BE2C (cell line): ENCODE data around the gene PSMD3.

Experiments
- DNase-seq: peaks from one replicate; pipeline ENCODE4 v3.0.0-alpha.2; 2020
- H3K27me3 ChIP-seq: fragments of 250-450 bp; sonication (Bioruptor Pico); 2 replicates; pipeline ENCODE4 v1.5.1; 2020; ENCODE audit warnings: mild to moderate bottlenecking
- H3K36me3 ChIP-seq: fragments of 250-450 bp; sonication (Bioruptor Pico); 2 replicates; pipeline ENCODE4 v1.5.1; 2020; ENCODE audit warnings: mild to moderate bottlenecking
- H3K4me1 ChIP-seq: fragments of 250-450 bp; sonication (Bioruptor Pico); 2 replicates; pipeline ENCODE4 v1.5.1; 2020
- H3K4me3 ChIP-seq: 2 replicates; pipeline ENCODE4 v1.5.1; 2011; ENCODE audit warnings: low read depth, low read length
- H3K9me3 ChIP-seq: fragments of 250-450 bp; sonication (Bioruptor Pico); 2 replicates; pipeline ENCODE4 v1.5.1; 2020
- CTCF ChIP-seq: IDR thresholded peaks from 2 replicates; pipeline ENCODE4 v1.5.1; 2012; ENCODE audit warnings: mild to moderate bottlenecking, low read depth, low read length

Gene PSMD3

GRCh38 chr17:39965017-39965699 lies 15.4 kb upstream of the PSMD3 start:
- Histone ChIP-seq H3K27me3 (peaks cover 51% of the 10 kb centered on the region), H3K36me3 (no peaks in the 10 kb centered on the region), H3K4me1 (no peaks in the 10 kb centered on the region), H3K4me3 (no peak overlapping the region), H3K9me3 (no peaks in the 10 kb centered on the region)
- no peak for TF ChIP-seq CTCF
- DNase-seq = no peak

GRCh38 chr17:39966771-39967170 lies 13.8 kb upstream of the PSMD3 start:
- no peak for DNase-seq
- no peak overlapping the region for H3K4me3 ChIP-seq

GRCh38 chr17:39968761-39969160 lies 11.8 kb upstream of the PSMD3 start:
- peaks cover 78% of the 10 kb centered on the region for H3K27me3 ChIP-seq
- H3K4me1 ChIP-seq = no peaks in the 10 kb centered on the region
- DNase-seq = no peak
- no peaks in the 10 kb centered on the region for H3K36me3 ChIP-seq
- H3K4me3 ChIP-seq = no peak overlapping the region
- H3K9me3 ChIP-seq = no peaks in the 10 kb centered on the region
- no peak for TF ChIP-seq CTCF

More at GRCh38 chr17:39966771-39967170, 13.8 kb upstream of the PSMD3 start:
- no peaks in the 10 kb centered on the region for H3K9me3 ChIP-seq
- TF ChIP-seq CTCF = no peak
- H3K36me3 ChIP-seq = no peaks in the 10 kb centered on the region
- H3K4me1 ChIP-seq = no peaks in the 10 kb centered on the region
- peaks cover 68% of the 10 kb centered on the region for H3K27me3 ChIP-seq

GRCh38 chr17:39969375-39969774 lies 11.2 kb upstream of the PSMD3 start:
- Histone ChIP-seq H3K4me3 (no peak overlapping the region), H3K9me3 (no peaks in the 10 kb centered on the region), H3K36me3 (no peaks in the 10 kb centered on the region), H3K27me3 (peaks cover 82% of the 10 kb centered on the region), H3K4me1 (no peaks in the 10 kb centered on the region)
- no peak for DNase-seq
- no peak for TF ChIP-seq CTCF

DNA sequence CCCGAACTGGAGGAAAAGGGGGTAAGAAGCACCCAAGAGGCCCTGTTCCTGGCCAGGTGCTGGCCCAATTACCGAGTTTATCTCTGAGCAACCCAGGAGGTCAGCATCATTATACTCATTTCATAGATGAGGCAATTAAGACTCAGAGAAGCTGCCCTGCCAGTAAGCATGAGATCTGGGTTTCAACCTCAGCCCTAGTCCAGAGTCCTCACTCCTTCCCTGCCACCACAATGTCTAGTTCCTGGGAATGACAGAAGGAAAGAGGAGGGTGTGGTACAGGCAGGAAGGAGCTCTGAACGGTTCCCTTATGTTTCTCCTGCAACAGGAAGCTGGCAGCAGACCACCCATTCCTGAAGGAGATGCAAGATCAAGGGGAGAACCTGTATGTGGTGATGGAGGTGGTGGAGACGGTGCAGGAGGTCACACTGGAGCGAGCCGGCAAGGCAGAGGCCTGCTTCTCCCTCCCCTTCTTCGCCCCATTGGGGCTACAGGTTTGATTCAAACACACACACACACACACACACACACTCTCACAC lies 10.4 kb upstream of the PSMD3 start:
- H3K27me3 ChIP-seq = peaks cover 82% of the 10 kb centered on the region
- no peaks in the 10 kb centered on the region for H3K9me3 ChIP-seq
- no peak for TF ChIP-seq CTCF
- no peaks in the 10 kb centered on the region for H3K4me1 ChIP-seq
- H3K36me3 ChIP-seq = no peaks in the 10 kb centered on the region
- DNase-seq = no peak
- H3K4me3 ChIP-seq = no peak overlapping the region

- TF ChIP-seq CTCF = no peak
- H3K4me1 ChIP-seq = no peaks in the 10 kb centered on the region
- no peaks in the 10 kb centered on the region for H3K9me3 ChIP-seq
- no peak for DNase-seq
- no peaks in the 10 kb centered on the region for H3K36me3 ChIP-seq
- H3K27me3 ChIP-seq = peaks cover 81% of the 10 kb centered on the region
- H3K4me3 ChIP-seq = no peak overlapping the region
Measured at GRCh38 chr17:39971076-39971603, 9.5 kb upstream of the PSMD3 start.
